LNCAP (cell line): ENCODE results near the gene SKAP1.

Experiments used
- TF ChIP-seq, protein P1 (sequence below): fragments of 450-650 bp; IDR thresholded peaks from 2 replicates; pipeline ENCODE4 v1.5.1; 2017; ENCODE audit warnings: mild to moderate bottlenecking

The SKAP1 gene

DNA sequence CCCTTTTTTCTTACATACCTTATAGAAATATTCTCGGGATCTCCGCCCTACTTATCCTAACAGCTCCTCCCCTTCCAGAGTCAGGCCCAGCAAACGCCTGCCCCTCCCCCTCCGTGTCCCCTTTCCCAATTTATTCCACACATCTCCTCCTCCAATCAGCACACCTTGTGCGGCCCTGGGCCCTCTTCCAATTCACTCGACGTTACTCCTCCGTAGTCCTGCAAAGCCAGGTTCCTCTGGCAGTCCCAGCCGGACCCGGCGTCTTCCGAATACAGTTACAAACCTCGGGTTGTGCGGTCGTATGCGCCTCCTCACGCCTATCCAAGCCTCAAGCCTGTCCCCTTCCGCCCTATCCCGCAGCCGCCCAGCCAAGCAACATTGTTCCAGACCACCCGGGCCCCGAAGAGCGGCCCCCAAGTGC lies 329.4 kb downstream of the SKAP1 start:
- TF ChIP-seq, protein P1, sequence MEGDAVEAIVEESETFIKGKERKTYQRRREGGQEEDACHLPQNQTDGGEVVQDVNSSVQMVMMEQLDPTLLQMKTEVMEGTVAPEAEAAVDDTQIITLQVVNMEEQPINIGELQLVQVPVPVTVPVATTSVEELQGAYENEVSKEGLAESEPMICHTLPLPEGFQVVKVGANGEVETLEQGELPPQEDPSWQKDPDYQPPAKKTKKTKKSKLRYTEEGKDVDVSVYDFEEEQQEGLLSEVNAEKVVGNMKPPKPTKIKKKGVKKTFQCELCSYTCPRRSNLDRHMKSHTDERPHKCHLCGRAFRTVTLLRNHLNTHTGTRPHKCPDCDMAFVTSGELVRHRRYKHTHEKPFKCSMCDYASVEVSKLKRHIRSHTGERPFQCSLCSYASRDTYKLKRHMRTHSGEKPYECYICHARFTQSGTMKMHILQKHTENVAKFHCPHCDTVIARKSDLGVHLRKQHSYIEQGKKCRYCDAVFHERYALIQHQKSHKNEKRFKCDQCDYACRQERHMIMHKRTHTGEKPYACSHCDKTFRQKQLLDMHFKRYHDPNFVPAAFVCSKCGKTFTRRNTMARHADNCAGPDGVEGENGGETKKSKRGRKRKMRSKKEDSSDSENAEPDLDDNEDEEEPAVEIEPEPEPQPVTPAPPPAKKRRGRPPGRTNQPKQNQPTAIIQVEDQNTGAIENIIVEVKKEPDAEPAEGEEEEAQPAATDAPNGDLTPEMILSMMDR, result no peak

DNA sequence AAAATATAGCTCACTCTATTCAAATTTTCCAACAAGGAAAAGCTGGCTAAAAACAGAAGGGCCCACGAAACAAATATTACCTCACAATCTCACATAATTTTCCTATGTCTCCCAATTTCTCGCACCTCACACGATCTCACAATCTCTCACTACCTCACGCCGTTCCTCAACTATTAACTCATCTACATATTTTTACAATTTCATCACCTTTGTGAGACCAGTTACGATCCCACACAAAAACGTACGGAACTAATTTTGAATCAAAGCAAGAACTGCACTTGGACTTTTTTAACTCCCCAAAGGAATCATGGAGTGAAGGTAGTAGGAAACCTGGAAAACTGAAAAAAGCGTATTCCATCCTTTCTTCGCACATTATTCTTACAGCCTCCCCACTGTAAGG lies 329.9 kb downstream of the SKAP1 start:
- TF ChIP-seq, protein P1, result no peak

DNA sequence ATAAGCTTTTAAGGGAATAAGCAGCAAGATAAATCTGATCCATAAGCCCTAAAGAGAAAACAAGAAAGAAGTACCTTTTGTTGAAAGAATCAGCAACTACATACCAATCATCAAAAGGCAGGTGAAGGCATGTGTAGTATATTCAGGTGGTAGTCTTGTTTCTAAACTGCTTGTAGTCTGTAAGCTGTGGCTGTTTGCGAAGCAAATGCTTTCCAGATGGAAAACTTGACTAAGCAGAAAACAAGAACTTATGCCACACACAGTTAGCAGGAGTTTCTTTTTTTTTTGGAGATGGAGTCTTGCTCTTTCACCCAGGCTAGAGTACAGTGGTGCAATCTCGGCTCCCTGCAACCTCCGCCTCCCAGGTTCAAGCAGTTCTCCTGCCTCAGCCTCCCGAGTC lies 334.4 kb downstream of the SKAP1 start:
- TF ChIP-seq, protein P1, result no peak

DNA sequence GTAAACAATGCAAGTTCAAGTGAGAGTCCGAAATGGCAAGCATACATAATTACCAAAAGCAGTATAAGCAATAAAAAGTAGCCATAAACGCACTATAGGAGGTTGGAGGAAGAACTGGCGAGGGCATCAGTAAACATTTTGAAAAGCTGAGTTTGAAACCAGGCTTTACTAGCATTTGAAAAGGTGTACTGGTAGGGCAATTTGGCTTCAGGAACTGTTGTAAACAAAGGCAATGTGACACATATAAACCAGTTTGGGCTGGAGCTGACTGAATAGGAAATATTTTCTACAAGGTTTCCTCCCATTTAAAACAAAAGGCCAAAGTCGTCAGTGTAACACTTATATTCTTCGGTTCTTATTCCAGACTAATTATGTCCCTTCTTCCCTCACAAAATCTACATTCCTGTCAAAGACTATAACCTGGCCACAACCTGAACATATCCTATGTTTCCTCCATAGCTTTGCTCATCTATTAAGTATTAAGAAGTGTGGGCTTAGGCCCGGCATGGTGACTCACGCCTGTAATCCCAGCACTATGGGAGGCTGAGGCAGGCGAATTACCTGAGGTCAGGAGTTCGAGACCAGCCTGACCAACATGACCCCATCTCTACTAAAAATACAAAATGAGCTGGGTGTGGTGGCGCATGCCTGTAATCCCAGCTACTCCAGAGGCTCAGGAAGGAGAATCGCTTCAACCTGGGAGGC lies 336.5 kb downstream of the SKAP1 start:
- TF ChIP-seq, protein P1, result no peak

DNA sequence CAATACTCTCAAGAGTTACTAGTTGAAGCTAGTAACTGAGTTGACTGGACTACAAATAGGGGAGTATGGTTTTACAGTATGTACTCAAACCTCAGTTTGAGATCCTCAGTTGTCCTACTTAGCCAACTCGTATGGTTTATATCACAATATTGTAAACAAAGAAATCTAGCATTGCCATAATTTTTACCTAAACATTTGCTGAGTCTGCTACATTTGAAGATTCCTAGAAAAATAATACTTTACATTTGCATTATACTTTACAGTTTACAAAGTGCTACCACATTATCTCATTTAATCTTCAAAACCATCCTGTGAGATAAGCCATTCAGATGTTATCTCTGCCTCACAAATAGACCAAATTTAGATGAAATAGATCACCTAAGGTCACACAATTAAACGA lies 345.1 kb downstream of the SKAP1 start:
- TF ChIP-seq, protein P1, result no peak
